Glomerular endothelial cell (primary cell): ENCODE measurements around the gene GRAMD1A. TPM values are rescaled to one million over a fixed set of nuclear protein-coding genes. Genes with fewer than 3 reads are reported as not detected.
"Not testable (repeated sequence)": the region's sequence is repeated elsewhere in the genome, so short reads cannot be mapped to it uniquely, and the experiment has no call there.

Experiments used
- DNase-seq: peaks from one replicate; pipeline ENCODE4 v3.0.0-alpha.2; 2011; ENCODE audit warnings: low read depth, low spot score; ENCODE audit errors: extremely low read depth
- total RNA-seq: library from RNA; depleted of rRNA; stranded (reverse); fragments of >200 nt; gene quantifications from 2 replicates; pipeline ENCODE4 v1.2.3, GENCODE V29; 2015

Gene GRAMD1A
- total RNA-seq, 1 donor from 2014 or later: 127 TPM

DNA sequence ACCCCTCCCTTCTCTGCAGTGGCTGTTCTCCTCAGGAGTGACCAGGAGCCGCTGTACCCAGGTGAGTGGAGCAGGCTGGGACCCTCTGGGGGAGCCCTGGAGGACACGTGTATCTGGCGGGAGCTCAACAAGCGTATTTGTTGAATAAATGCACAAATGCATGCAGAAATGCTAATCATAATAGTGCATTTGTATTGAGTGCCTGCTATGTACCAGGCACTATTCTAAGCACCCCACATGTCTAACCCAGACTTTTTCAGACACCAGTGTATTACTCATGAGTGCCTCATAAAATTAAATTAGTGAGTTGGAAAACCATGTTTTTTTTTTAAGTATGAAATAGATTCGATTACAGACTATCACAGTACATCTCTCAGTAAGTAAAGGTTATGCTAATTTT is 49.3 kb downstream of the GRAMD1A start:
- DNase-seq: no peak

GRCh38 chr19:35050662-35051061 is 50.5 kb downstream of the GRAMD1A start:
- DNase-seq: not testable (repeated sequence)

- DNase-seq: not testable (repeated sequence)
Measured at GRCh38 chr19:35051268-35051667, 51.1 kb downstream of the GRAMD1A start.

DNA sequence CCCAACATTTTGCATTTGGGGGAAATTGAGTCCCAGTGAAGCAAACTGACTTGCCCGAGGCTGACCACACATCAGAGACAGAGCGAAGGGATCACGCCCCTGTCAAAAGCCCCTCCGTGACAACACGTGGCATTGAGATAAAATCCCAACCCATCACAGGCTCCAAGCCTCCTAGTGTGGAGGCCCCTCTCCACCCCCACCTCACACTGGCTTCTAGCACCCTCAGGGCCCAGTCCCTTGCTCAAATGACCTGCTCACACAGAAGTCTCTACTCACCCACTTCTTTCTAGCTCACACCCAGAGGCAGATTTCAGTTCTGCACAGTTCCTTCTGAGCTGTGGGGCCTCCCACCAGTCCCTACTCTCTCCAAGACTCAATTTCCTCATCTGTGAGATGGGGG is 51.7 kb downstream of the GRAMD1A start:
- DNase-seq: no peak

GRCh38 chr19:35052599-35053190 is 52.6 kb downstream of the GRAMD1A start:
- no peak for DNase-seq

DNA sequence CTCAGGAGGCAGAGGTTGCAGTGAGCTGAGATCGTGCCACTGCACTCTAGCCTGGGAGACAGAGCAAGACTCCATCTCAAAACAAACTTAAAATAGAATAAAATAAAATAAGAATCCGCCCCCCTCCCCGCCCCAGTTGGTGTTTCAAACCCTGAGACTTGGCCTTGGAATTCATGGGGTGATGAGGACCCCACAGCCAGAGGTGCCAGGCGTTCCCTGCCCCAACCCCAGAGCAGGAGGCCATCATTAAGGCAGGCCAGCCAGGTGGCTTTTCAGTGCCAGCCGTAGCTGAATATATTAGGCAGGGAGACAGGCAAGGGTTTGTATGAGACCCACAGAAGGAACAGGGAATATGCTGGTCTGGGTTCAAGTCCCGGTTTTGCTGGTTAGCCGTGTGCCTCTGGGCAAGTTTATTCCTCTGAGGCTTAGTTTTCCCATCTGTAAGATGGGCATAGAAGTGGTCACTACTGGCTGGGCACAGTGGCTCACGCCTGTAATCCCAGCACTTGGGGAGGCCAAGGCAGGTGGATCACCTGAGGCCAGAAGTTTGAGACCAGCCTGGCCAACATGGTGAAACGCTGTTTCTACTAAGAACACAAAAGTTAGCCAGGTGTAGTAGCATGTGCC is 53.7 kb downstream of the GRAMD1A start:
- DNase-seq: no peak

- no peak for DNase-seq
Measured at GRCh38 chr19:35054626-35055025, 54.5 kb downstream of the GRAMD1A start.

DNA sequence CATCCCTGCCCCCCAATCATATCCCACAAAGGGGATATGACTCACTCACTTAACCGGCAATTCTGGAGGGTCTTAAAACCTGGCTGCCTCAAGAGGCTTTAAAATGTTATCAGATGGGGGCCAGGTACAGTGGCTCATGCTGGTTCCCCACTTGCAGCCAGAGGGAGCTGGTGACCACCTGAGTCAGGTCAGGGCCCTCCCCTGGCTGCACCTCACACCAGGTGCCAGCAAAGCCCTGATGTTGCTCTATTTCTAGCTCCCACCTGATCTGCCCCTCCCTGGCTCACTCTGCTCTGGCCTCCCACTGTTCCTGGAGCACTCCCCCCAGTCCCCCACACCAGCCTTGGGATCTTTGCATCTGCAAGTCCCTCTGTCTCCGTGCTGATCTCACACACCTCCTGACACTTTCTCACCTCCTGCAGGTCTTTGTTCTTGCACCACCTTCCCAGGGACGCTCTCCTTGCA is 55.6 kb downstream of the GRAMD1A start:
- no peak for DNase-seq

DNA sequence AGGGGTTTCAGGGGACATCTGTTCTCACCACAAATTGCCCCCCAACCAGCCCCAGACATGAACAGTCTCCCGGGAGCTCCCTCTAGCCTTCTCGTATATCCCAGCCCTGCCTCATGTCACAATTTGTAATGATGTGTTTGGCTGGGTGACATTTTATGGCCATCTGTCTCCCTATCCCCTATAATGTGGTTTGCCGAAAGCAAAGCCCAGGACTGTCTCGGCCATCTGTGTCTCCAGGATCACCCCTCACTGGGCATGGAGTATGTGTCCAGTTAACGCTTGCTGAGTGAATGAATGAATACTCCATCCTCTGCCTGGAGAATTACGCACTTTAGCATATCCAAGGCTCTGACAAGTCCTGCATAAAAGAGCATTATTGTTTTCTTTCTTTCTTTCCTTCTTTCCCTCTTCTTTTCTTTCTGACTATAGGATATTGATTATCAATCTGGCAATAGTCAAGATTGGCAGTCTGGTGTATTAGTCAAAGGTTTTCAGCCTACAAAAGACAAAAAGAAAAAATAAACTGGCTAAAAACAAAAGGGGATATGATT is 56.5 kb downstream of the GRAMD1A start:
- DNase-seq: no peak

GRCh38 chr19:35058370-35058769 is 58.2 kb downstream of the GRAMD1A start:
- DNase-seq: no peak

GRCh38 chr19:35059006-35059798 is 59.1 kb downstream of the GRAMD1A start:
- no peak for DNase-seq

GRCh38 chr19:35059799-35060091 is 59.6 kb downstream of the GRAMD1A start:
- DNase-seq: no peak

- DNase-seq: no peak
Measured at GRCh38 chr19:35060160-35060855, 60.2 kb downstream of the GRAMD1A start.

DNA sequence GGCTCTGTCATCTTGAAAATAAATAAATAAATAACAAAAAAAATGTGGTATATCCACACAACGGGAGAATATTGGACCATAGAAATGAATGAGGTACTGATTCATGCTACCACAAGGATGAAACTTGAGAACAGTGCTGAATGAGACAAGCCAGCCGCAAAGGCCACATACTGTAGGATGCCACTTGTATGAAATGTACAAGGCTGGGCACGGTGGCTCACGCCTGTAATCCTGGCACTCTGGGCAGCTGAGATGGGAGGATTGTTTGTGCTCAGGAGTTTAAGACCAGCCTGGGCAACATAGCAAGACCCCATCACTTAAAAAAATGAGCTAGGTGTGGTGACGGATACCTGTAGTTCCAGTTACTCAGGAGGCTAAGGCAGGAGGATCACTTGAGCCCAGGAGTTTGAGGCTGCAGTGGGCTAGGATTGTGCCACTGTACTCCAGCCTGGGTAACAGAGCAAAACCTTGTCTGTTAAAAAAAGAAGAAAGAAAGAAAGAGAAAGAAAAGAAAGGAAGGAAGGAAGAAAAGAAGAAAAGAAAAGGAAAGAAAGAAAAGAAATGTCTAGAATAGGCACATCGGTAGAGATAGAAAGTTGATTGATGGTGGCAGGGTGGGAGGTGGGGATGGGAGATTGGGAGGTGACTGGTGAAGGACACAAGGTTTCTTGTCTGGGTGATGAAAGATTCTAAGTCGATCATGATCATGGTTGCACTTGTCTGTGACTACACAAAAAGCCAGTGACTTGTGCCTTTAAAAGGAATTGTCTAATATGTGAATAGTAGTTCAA is 61.7 kb downstream of the GRAMD1A start:
- no peak for DNase-seq

DNA sequence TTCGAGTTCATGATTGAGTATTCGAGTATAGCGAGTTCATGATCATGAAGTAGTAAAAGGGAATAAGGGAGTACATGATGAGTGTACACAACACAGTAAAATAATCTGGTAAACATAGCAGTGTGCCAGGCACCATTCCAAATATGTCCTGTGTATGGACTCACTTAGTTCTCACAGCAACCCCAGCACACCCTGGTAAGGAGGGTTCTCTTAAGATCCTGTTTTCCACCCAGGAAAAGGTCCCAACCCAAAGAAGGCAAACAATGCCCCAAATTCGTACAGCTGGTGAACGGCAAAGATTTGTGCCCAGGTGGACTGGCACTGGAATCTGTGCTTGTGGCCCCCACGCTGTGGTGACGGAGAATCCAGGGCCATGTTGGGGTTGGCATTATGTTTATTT is 62.8 kb downstream of the GRAMD1A start:
- no peak for DNase-seq

DNA sequence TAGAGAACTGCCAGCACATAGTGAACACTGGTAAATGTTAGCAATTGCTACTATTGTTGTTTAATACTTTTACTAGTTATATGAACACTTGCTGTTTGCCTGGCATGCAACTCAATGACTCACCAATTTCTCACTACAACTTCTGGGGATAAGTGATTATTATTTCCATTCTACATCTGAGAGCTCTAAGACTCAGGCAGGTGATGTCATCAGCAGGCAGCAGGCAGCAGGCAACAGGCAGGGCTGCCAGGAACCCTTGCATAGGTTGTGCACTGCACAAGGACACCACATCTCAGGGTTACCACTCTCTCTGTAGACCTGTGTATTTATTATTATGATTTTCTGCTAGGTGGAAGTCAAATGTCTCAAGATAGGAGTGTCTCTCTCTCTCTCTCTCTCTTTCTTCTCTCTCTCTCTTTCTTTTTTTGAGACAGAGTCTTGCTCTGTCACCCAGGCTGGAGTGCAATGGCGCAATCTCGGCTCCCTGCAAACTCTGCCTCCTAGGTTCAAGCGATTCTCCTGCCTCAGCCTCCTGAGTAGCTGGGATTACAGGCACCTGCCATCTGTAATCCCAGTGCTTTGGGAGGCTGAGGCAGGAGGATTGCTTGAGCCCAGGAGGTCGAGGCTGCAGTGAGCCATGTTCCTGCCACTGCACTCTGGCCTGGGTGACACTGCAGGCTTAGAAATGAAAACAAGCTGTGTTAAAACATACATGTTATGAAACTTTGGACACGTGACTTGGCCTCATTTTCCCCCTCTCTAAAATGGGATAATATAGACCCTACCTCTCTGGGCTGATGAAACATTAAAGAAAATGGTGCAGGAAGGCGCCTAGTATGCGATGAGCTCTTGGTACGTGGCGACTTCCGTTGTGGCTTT is 64.1 kb downstream of the GRAMD1A start:
- DNase-seq: no peak

DNA sequence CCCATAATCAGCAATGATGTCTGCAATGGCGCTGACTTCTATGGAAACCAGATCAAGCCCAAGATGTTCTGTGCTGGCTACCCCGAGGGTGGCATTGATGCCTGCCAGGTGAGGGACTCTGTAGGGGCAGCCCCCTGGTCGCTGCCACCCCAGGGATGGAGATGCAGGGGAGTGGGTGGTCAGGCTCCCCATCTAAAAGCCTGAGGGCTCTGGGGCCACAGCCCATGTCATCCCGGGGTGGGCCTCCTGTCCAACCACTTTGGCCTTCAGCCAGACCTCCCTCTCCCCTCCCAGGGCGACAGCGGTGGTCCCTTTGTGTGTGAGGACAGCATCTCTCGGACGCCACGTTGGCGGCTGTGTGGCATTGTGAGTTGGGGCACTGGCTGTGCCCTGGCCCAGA is 65.5 kb downstream of the GRAMD1A start:
- DNase-seq: no peak

- DNase-seq: no peak
Measured at GRCh38 chr19:35066121-35066520, 66.0 kb downstream of the GRAMD1A start.
